GM23338 (cell line): Measurements from ENCODE around the gene PPP2R2B.

Experiments used
- EZH2 ChIP-seq: fragments of 200-600 bp; sonication (generic); IDR thresholded peaks from one replicate; pipeline ENCODE4 v1.8.0; 2017; ENCODE audit warnings: antibody characterized with exemption, mild to moderate bottlenecking, low read depth; ENCODE audit not compliant: unreplicated experiment
- EZH2phosphoT487 ChIP-seq: fragments of 200-600 bp; sonication (generic); IDR thresholded peaks from one replicate; pipeline ENCODE4 v1.8.1; 2018; ENCODE audit warnings: antibody characterized with exemption; ENCODE audit not compliant: unreplicated experiment
- JUNB ChIP-seq: IDR thresholded peaks from one replicate; pipeline ENCODE4 v1.6.1; 2016; ENCODE audit warnings: antibody characterized with exemption; ENCODE audit not compliant: unreplicated experiment
- NANOG ChIP-seq: IDR thresholded peaks from 2 replicates; pipeline ENCODE4 v1.6.1; 2016; ENCODE audit warnings: antibody characterized with exemption, borderline replicate concordance
- POLR2AphosphoS5 ChIP-seq: IDR thresholded peaks from 2 replicates; pipeline ENCODE4 v1.6.1; 2016; ENCODE audit warnings: antibody characterized with exemption, low read depth
- STAT1 ChIP-seq: IDR thresholded peaks from one replicate; pipeline ENCODE4 v1.6.1; 2016; ENCODE audit warnings: antibody characterized with exemption; ENCODE audit not compliant: unreplicated experiment
- ZNF114 ChIP-seq: fragments of 250-450 bp; sonication (Bioruptor Pico); IDR thresholded peaks from 2 replicates; pipeline ENCODE4 v1.5.0; 2020; ENCODE audit warnings: mild to moderate bottlenecking, moderate library complexity
- TF ChIP-seq, protein P1 (sequence below), 2 experiments: fragments of 200-600 bp in 1 of 2; sonication (generic) in 1 of 2; conservative IDR thresholded peaks; 2 replicates each; pipeline versions ENCODE4 v1.5.1 to v1.6.1; 2016 to 2017; ENCODE audit warnings: antibody characterized with exemption in 2 of 2, low read depth in 2 of 2, mild to moderate bottlenecking in 2 of 2, moderate library complexity in 1 of 2
- TF ChIP-seq, protein P2 (sequence below): IDR thresholded peaks from one replicate; pipeline ENCODE4 v1.6.1; 2018; ENCODE audit warnings: antibody characterized with exemption; ENCODE audit not compliant: unreplicated experiment

DNA sequence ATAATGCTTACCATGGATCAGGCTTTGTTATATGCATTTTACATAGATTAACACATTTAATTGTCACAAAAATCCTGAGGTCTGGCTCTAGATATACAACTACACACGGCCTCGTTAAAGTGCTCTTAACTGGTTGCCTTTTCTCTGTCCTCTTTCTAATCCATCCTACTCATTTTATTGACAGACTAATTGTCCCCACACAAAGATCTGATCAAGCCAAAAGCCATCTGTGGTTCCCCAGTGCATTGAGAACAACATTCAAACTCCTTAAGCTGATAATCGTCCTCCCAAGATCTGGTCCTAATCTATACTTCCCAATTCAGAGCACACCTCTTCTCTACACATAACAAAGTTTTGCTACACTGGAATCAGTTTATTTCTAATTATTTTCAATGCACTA lies 23.9 kb upstream of the PPP2R2B start:
- TF ChIP-seq JUNB (no peak), POLR2AphosphoS5 (no peak), EZH2phosphoT487 (no peak), EZH2 (no peak), STAT1 (no peak), ZNF114 (CRISPR knock-in tag) (no peak), NANOG (no peak)
- TF ChIP-seq, protein P1, sequence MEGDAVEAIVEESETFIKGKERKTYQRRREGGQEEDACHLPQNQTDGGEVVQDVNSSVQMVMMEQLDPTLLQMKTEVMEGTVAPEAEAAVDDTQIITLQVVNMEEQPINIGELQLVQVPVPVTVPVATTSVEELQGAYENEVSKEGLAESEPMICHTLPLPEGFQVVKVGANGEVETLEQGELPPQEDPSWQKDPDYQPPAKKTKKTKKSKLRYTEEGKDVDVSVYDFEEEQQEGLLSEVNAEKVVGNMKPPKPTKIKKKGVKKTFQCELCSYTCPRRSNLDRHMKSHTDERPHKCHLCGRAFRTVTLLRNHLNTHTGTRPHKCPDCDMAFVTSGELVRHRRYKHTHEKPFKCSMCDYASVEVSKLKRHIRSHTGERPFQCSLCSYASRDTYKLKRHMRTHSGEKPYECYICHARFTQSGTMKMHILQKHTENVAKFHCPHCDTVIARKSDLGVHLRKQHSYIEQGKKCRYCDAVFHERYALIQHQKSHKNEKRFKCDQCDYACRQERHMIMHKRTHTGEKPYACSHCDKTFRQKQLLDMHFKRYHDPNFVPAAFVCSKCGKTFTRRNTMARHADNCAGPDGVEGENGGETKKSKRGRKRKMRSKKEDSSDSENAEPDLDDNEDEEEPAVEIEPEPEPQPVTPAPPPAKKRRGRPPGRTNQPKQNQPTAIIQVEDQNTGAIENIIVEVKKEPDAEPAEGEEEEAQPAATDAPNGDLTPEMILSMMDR (conservative IDR thresholded peaks at IDR 0.05; ENCODE audit: low read depth in 2 of 2), result no peak
- TF ChIP-seq, protein P2, sequence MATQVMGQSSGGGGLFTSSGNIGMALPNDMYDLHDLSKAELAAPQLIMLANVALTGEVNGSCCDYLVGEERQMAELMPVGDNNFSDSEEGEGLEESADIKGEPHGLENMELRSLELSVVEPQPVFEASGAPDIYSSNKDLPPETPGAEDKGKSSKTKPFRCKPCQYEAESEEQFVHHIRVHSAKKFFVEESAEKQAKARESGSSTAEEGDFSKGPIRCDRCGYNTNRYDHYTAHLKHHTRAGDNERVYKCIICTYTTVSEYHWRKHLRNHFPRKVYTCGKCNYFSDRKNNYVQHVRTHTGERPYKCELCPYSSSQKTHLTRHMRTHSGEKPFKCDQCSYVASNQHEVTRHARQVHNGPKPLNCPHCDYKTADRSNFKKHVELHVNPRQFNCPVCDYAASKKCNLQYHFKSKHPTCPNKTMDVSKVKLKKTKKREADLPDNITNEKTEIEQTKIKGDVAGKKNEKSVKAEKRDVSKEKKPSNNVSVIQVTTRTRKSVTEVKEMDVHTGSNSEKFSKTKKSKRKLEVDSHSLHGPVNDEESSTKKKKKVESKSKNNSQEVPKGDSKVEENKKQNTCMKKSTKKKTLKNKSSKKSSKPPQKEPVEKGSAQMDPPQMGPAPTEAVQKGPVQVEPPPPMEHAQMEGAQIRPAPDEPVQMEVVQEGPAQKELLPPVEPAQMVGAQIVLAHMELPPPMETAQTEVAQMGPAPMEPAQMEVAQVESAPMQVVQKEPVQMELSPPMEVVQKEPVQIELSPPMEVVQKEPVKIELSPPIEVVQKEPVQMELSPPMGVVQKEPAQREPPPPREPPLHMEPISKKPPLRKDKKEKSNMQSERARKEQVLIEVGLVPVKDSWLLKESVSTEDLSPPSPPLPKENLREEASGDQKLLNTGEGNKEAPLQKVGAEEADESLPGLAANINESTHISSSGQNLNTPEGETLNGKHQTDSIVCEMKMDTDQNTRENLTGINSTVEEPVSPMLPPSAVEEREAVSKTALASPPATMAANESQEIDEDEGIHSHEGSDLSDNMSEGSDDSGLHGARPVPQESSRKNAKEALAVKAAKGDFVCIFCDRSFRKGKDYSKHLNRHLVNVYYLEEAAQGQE, result no peak
